GM12878 (cell line): ENCODE data around the gene PAQR5. TPM values are rescaled to one million over a fixed set of nuclear protein-coding genes. Genes with fewer than 3 reads are reported as not detected.

Experiments
- ATAC-seq: fragments of 200-7000 bp; cut with Tn5 transposase; 3 replicates; pipeline ENCODE4 v1.9.1; 2020; ENCODE audit warnings: mild to moderate bottlenecking, moderate library complexity
- BruUV-seq: library from RNA; stranded (reverse); fragments of 400-500 nt; replicated peaks from 2 replicates; lab custom pipeline; 2021; lab: Mats Ljungman, UMichigan
- CTCF ChIA-PET: fragments of 300-600 bp; sonication (Branson Sonifier 250); formaldehyde crosslinking; extraction: SDS; loops from one replicate; lab custom pipeline; 2021; ENCODE audit warnings: inconsistent platforms; lab: Yijun Ruan, JAX
- POLR2A ChIA-PET: fragments of 350-600 bp; formaldehyde crosslinking; extraction: SDS; loops from one replicate; lab custom pipeline; 2021; ENCODE audit warnings: inconsistent platforms; lab: Charles Lee
- RAD21 ChIA-PET: fragments of 300-600 bp; sonication (Branson Sonifier 250); formaldehyde crosslinking; loops from one replicate; lab custom pipeline; 2023; ENCODE audit warnings: antibody characterized with exemption; ENCODE audit not compliant: unreplicated experiment; lab: Charles Lee
- SMC1A ChIA-PET: fragments of 300-600 bp; sonication (Branson Sonifier 250); formaldehyde crosslinking; loops from one replicate; lab custom pipeline; 2023; ENCODE audit not compliant: unreplicated experiment, uncharacterized antibody; lab: Charles Lee
- DNase-seq: peaks from one replicate; pipeline ENCODE4 v3.0.0-alpha.2; 2011; ENCODE audit warnings: low read depth, low spot score
- FAIRE-seq: peaks from 3 replicates; lab custom pipeline; 2011; peaks lifted over from hg19 to GRCh38; lab: Jason Lieb, UNC
- H2AFZ ChIP-seq: 2 replicates; pipeline ENCODE4 v1.6.0; 2011; ENCODE audit warnings: low read depth, low read length, control low read depth; ENCODE audit not compliant: control insufficient read depth
- H3K27ac ChIP-seq: 2 replicates; pipeline ENCODE4 v1.5.1; 2011; ENCODE audit warnings: control low read depth; ENCODE audit not compliant: control insufficient read depth, insufficient read depth
- H3K27me3 ChIP-seq, 2 experiments: replicated peaks in 1 of 2; 2 replicates each; pipeline versions ENCODE4 v1.6.0 to v1.6.1; 2011; ENCODE audit warnings: low read length in 1 of 2; ENCODE audit not compliant: control insufficient read depth in 2 of 2, insufficient read depth in 2 of 2
- H3K36me3 ChIP-seq, 2 experiments: 2 replicates each; pipeline ENCODE4 v1.5.1; 2011; ENCODE audit warnings: low read length in 1 of 2; ENCODE audit not compliant: control insufficient read depth in 2 of 2, insufficient read depth in 2 of 2
- H3K4me1 ChIP-seq: 2 replicates; pipeline ENCODE4 v1.6.1; 2011; ENCODE audit warnings: mild to moderate bottlenecking, low read length, moderate library complexity, mixed read lengths; ENCODE audit not compliant: control insufficient read depth, insufficient read depth
- H3K4me2 ChIP-seq: 2 replicates; pipeline ENCODE4 v1.6.0; 2011; ENCODE audit warnings: control low read depth; ENCODE audit not compliant: control insufficient read depth, insufficient read depth
- H3K4me3 ChIP-seq: fragments of 200-600 bp; sonication (generic); 2 replicates; pipeline ENCODE4 v1.5.1; 2016
- H3K79me2 ChIP-seq: 2 replicates; pipeline ENCODE4 v1.6.0; 2011; ENCODE audit warnings: low read length; ENCODE audit not compliant: control insufficient read depth, insufficient read depth
- H3K9ac ChIP-seq: 2 replicates; pipeline ENCODE4 v1.8.0; 2011; ENCODE audit warnings: low read length, control low read depth, mixed read lengths; ENCODE audit not compliant: control insufficient read depth, insufficient read depth
- H3K9me3 ChIP-seq: replicated peaks from 3 replicates; pipeline ENCODE4 v1.5.1; 2011; ENCODE audit warnings: mild to moderate bottlenecking, low read length; ENCODE audit not compliant: control insufficient read depth, insufficient read depth
- H4K20me1 ChIP-seq: 2 replicates; pipeline ENCODE4 v1.6.0; 2011; ENCODE audit not compliant: control insufficient read depth, insufficient read depth
- CEBPB ChIP-seq, 2 experiments: fragments of 150-350 bp in 1 of 2; IDR thresholded peaks; 2 replicates each; pipeline ENCODE4 v1.6.1; 2012 to 2014; ENCODE audit warnings: low read depth in 2 of 2, low read length in 2 of 2, borderline replicate concordance in 1 of 2, inconsistent platforms in 1 of 2
- GATAD2B ChIP-seq: fragments of 450-650 bp; conservative IDR thresholded peaks from 2 replicates; pipeline ENCODE4 v1.6.1; 2017; ENCODE audit warnings: low read depth, mild to moderate bottlenecking, moderate library complexity
- HSF1 ChIP-seq: fragments of 150-350 bp; IDR thresholded peaks from 2 replicates; pipeline ENCODE4 v1.6.1; 2014; ENCODE audit warnings: mild to moderate bottlenecking, low read depth, low read length
- JUNB ChIP-seq: IDR thresholded peaks from 2 replicates; pipeline ENCODE4 v1.6.1; 2016; ENCODE audit warnings: antibody characterized with exemption, mild to moderate bottlenecking
- KLF5 ChIP-seq: fragments of 450-650 bp; IDR thresholded peaks from 2 replicates; pipeline ENCODE4 v1.6.1; 2014; ENCODE audit warnings: mild to moderate bottlenecking; ENCODE audit not compliant: partially characterized antibody
- PAX8 ChIP-seq: fragments of 450-650 bp; IDR thresholded peaks from 2 replicates; pipeline ENCODE4 v1.6.1; 2017; ENCODE audit warnings: mild to moderate bottlenecking, moderate library complexity
- SMARCA5 ChIP-seq: fragments of 450-650 bp; IDR thresholded peaks from 2 replicates; pipeline ENCODE4 v1.6.1; 2017; ENCODE audit warnings: mild to moderate bottlenecking
- STAT3 ChIP-seq: IDR thresholded peaks from 2 replicates; pipeline ENCODE4 v1.6.1; 2011; ENCODE audit warnings: low read depth, low read length, improper control_type of control experiment
- TBL1XR1 ChIP-seq: IDR thresholded peaks from 2 replicates; pipeline ENCODE4 v1.6.1; 2012; ENCODE audit warnings: low read depth, low read length, improper control_type of control experiment
- WGBS: methylation state at CpG from one replicate; pipeline ENCODE4 v1.1.6; 2016; ENCODE audit warnings: low lambda C conversion rate; ENCODE audit not compliant: insufficient replicate concordance, insufficient coverage; ENCODE audit errors: missing lambda C conversion rate; 5-methylcytosine and 5-hydroxymethylcytosine counted together
- in situ Hi-C: fragments of 300-500 bp; cut with MboI; formaldehyde crosslinking; loops from 9 replicates; pipeline ENCODE4 v1.14.3; 2018; ENCODE audit warnings: mixed read lengths
- intact Hi-C: fragments of 100-400 bp; cut with micrococcal nuclease; formaldehyde crosslinking; loops from one replicate; pipeline ENCODE4 v1.14.2; 2022; ENCODE audit not compliant: unreplicated experiment
- polyA plus RNA-seq, 11 experiments: library from polyadenylated mRNA; depleted of rRNA in 4 of 11; unstranded in 6 of 11; stranded (reverse) in 5 of 11; fragments of >200 nt; fragmentation: Nextera tagmentation in 4 of 11; fragmentation: Illumina TruSeq in 1 of 11; extraction: Ambion mirVana in 4 of 11; extraction: Trizol in 1 of 11; gene quantifications; 1 replicate in 1 of 11; 2 replicates in 10 of 11; pipeline versions ENCODE4 v1.2.1 to v1.2.3, GENCODE V29; 2011 to 2016; ENCODE audit warnings: inconsistent platforms in 2 of 11, missing spikeins in 2 of 11, low read depth in 1 of 11
- total RNA-seq, 4 experiments: library from RNA; depleted of rRNA in 3 of 4; stranded (reverse); fragments of >200 nt in 3 of 4; fragmentation: Illumina TruSeq in 1 of 4; extraction: Trizol in 1 of 4; gene quantifications; 2 replicates each; pipeline versions ENCODE4 v1.2.1 to v1.2.3, GENCODE V29; 2013 to 2021
- TF ChIP-seq, protein P1 (sequence below), 3 experiments: IDR thresholded peaks in 2 of 3; conservative IDR thresholded peaks in 1 of 3; 2 replicates each; pipeline ENCODE4 v1.5.1; 2011; ENCODE audit warnings: low read depth in 3 of 3, low read length in 3 of 3, mild to moderate bottlenecking in 3 of 3, control low read depth in 2 of 3, moderate library complexity in 2 of 3, inconsistent platforms in 1 of 3, mixed read lengths in 1 of 3; ENCODE audit not compliant: control insufficient read depth in 2 of 3, insufficient read depth in 1 of 3; ENCODE audit errors: extremely low read depth in 1 of 3
- TF ChIP-seq, protein P2 (sequence below): IDR thresholded peaks from 2 replicates; pipeline ENCODE4 v1.6.1; 2011; ENCODE audit warnings: borderline replicate concordance, low read depth, mild to moderate bottlenecking, moderate library complexity, low read length; ENCODE audit not compliant: insufficient read depth, poor library complexity, severe bottlenecking
- TF ChIP-seq, protein P3 (sequence below): fragments of 450-650 bp; IDR thresholded peaks from 2 replicates; pipeline ENCODE4 v1.6.1; 2017; ENCODE audit warnings: mild to moderate bottlenecking, low read depth, inconsistent platforms; ENCODE audit not compliant: poor library complexity, severe bottlenecking

Gene PAQR5
- total and polyA plus RNA-seq, 10 of the 15 experiments (the other 5 are each of a cell fraction or from before 2014, with no cell fraction given) = 0.02 to 0.03 TPM; not detected in 8

GRCh38 chr15:69346112-69346511 lies 47.4 kb downstream of the PAQR5 start:
- no peaks in the 10 kb centered on the region for H4K20me1 ChIP-seq
- FAIRE-seq = no peak
- no peaks in the 10 kb centered on the region for H3K4me1 ChIP-seq
- H3K9ac ChIP-seq = no peak overlapping the region
- CTCF ChIA-PET = interaction anchor here (1.0 kb wide), 1 partner anchor 49 kb away, joined by 3 read pairs; no protein-coding TSS in a partner anchor
- H3K4me3 ChIP-seq = no peak overlapping the region
- RAD21 ChIA-PET = interaction anchor here (0.6 kb wide), 1 partner anchor 929 kb away, joined by 3 read pairs; no protein-coding TSS in a partner anchor
- peaks cover 0 to 3% of the 10 kb centered on the region in 2 experiments; a peak in 1 of 4 replicates for H3K27me3 ChIP-seq
- no peaks in the 10 kb centered on the region for H3K36me3 ChIP-seq
- WGBS = 37% methylated on average over 4 of the region's 5 CpGs
- H3K27ac ChIP-seq = no peak overlapping the region
- intact Hi-C loops (no loop called here), in situ Hi-C loops (no loop called here)
- H2AFZ ChIP-seq = no peak overlapping the region
- SMC1A ChIA-PET = no interaction called here
- no peak overlapping the region for H3K4me2 ChIP-seq
- H3K79me2 ChIP-seq = no peaks in the 10 kb centered on the region
- POLR2A ChIA-PET = no interaction called here
- BruUV-seq = no TSS peak
- no peaks in the 10 kb centered on the region for H3K9me3 ChIP-seq
- TF ChIP-seq, protein P1, sequence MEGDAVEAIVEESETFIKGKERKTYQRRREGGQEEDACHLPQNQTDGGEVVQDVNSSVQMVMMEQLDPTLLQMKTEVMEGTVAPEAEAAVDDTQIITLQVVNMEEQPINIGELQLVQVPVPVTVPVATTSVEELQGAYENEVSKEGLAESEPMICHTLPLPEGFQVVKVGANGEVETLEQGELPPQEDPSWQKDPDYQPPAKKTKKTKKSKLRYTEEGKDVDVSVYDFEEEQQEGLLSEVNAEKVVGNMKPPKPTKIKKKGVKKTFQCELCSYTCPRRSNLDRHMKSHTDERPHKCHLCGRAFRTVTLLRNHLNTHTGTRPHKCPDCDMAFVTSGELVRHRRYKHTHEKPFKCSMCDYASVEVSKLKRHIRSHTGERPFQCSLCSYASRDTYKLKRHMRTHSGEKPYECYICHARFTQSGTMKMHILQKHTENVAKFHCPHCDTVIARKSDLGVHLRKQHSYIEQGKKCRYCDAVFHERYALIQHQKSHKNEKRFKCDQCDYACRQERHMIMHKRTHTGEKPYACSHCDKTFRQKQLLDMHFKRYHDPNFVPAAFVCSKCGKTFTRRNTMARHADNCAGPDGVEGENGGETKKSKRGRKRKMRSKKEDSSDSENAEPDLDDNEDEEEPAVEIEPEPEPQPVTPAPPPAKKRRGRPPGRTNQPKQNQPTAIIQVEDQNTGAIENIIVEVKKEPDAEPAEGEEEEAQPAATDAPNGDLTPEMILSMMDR (IDR thresholded peaks at IDR 0.05 in 2 of 3, conservative IDR thresholded peaks at IDR 0.05 in 1 of 3; ENCODE audit: control insufficient read depth in 2 of 3, extremely low read depth in 1 of 3, insufficient read depth in 1 of 3, low read depth in 3 of 3, low read length in 3 of 3) = no peak
- no peak for TF ChIP-seq SMARCA5
- no peak for TF ChIP-seq KLF5
- no peak for TF ChIP-seq PAX8
- no peak for TF ChIP-seq STAT3
- TF ChIP-seq TBL1XR1 = no peak
- TF ChIP-seq, protein P2, sequence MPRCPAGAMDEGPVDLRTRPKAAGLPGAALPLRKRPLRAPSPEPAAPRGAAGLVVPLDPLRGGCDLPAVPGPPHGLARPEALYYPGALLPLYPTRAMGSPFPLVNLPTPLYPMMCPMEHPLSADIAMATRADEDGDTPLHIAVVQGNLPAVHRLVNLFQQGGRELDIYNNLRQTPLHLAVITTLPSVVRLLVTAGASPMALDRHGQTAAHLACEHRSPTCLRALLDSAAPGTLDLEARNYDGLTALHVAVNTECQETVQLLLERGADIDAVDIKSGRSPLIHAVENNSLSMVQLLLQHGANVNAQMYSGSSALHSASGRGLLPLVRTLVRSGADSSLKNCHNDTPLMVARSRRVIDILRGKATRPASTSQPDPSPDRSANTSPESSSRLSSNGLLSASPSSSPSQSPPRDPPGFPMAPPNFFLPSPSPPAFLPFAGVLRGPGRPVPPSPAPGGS = no peak
- TF ChIP-seq, protein P3, sequence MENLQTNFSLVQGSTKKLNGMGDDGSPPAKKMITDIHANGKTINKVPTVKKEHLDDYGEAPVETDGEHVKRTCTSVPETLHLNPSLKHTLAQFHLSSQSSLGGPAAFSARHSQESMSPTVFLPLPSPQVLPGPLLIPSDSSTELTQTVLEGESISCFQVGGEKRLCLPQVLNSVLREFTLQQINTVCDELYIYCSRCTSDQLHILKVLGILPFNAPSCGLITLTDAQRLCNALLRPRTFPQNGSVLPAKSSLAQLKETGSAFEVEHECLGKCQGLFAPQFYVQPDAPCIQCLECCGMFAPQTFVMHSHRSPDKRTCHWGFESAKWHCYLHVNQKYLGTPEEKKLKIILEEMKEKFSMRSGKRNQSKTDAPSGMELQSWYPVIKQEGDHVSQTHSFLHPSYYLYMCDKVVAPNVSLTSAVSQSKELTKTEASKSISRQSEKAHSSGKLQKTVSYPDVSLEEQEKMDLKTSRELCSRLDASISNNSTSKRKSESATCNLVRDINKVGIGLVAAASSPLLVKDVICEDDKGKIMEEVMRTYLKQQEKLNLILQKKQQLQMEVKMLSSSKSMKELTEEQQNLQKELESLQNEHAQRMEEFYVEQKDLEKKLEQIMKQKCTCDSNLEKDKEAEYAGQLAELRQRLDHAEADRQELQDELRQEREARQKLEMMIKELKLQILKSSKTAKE = no peak
- TF ChIP-seq HSF1 = no peak
- no peak for TF ChIP-seq JUNB
- TF ChIP-seq GATAD2B = no peak
- TF ChIP-seq CEBPB (IDR thresholded peaks at IDR 0.05; ENCODE audit: borderline replicate concordance in 1 of 2, low read depth in 2 of 2, low read length in 2 of 2) = no peak
- TF ChIP-seq, all 136 proteins: peak for 0
- no peak for DNase-seq
- ATAC-seq = no peak
